ENCODE data around the gene SLC13A5. TPM values are rescaled to one million over a fixed set of nuclear protein-coding genes. Genes with fewer than 3 reads are reported as not detected.
"Not testable (repeated sequence)": the region's sequence is repeated elsewhere in the genome, so short reads cannot be mapped to it uniquely, and the experiment has no call there.

The SLC13A5 gene
- total RNA-seq, 2 donors from 2014 or later, result not detected

DNA sequence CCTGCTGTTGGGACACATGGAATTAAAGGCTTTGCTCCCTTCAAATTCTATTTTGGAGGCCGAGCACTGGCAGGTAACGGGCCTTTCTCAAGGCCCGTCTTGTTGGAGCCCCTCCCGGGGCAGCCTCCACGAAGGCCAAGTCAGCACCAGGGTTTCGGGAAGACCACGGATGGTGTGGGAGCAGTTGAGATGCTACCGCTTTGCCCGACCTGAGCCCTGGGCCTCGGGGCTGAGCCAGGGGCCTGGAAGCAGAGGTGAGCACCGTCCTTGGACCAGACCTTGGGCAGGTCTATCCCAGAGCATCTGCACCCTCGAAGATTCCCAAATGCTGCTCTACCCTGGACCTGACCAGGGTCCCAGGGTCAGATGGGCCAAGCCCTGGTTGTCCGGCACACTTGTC, 38.6 kb downstream of the SLC13A5 start:
- no peak for ATAC-seq
- no peak for DNase-seq (ENCODE audit: low spot score)
- Mint-ChIP-seq H3K27me3 (peaks cover 29 to 31% of the 10 kb centered on the region in 2 donors), H3K9me3 (no peaks in the 10 kb centered on the region), H3K4me3 (no peak overlapping the region), H3K27ac (no peak overlapping the region), H3K4me1 (ENCODE audit: low read depth in 2 of 2) (peaks cover 0 to 6% of the 10 kb centered on the region in 2 donors), H3K36me3 (no peaks in the 10 kb centered on the region)

DNA sequence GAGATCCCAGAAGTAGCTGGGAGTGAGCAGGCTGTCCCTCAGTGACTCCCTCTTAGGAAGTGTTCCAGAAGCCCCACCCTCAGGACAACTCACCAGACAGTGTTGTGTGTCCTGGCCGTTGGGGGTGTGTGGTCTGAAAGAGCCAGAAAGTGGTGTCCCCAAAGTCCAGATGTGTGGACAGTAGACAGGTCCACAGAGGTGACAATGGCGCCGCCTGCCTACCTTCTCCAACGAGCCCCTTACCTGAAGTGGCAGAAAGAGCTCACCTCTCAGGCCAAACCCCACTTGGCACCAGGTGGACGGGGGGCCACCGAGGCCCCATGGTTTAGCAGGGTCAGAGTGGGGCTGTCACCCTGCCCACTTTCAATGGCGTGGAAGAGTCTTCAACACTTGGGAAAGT, 41.7 kb downstream of the SLC13A5 start:
- Mint-ChIP-seq H3K4me1 (ENCODE audit: low read depth in 2 of 2) (peaks cover 0 to 4% of the 10 kb centered on the region in 2 donors), H3K27ac (no peak overlapping the region), H3K36me3 (no peaks in the 10 kb centered on the region), H3K4me3 (no peak overlapping the region), H3K27me3 (peaks cover 32 to 35% of the 10 kb centered on the region in 2 donors), H3K9me3 (no peaks in the 10 kb centered on the region)
- DNase-seq (ENCODE audit: low spot score), result no peak
- no peak for ATAC-seq

DNA sequence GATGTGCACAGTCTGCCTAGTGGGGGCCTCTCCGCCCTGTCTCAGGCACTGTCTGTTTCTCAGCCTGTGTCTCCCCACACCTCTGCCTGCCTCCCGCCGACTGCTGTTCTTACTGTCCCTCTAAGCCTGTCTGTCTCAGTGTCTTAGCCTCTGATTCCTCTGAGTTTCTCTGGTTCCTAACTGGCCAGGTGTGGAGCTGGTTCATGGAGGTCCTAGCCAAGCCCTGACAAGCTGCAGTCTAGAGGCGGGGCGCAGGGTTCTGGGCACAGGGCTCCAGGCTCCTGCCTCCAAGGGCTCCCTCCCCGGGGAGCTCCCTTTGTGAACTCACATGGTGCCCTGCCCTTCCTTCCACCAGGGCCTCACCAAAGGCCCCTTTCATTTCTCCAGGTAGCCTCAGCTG, 42.2 kb downstream of the SLC13A5 start:
- ATAC-seq (no peak), DNase-seq (ENCODE audit: low spot score) (no peak)
- no peak overlapping the region for H3K4me3 Mint-ChIP-seq
- no peaks in the 10 kb centered on the region for H3K9me3 Mint-ChIP-seq
- H3K4me1 Mint-ChIP-seq (ENCODE audit: low read depth in 2 of 2), result peaks cover 0 to 4% of the 10 kb centered on the region in 2 donors
- no peak overlapping the region for H3K27ac Mint-ChIP-seq
- H3K27me3 Mint-ChIP-seq, result peaks cover 30 to 34% of the 10 kb centered on the region in 2 donors
- no peaks in the 10 kb centered on the region for H3K36me3 Mint-ChIP-seq

DNA sequence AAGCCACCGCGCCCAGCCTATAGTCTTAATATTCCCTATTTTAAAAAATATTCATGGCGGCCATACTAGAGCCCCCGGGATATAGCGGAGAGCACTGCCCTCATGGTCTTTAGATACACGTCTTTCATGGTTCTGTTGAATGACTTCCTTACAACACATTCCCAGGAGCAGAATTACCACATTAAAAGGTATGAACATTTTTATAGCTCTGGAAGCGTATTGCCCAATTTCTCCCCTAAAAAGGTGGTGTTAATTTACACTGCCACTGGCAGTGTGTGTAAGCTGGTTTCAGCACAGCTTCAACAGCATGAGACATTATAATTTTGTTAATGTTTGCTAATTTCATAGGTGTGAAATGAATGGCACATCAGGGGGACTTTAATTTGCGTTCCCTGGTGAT, 42.6 kb downstream of the SLC13A5 start:
- ATAC-seq (no peak), DNase-seq (ENCODE audit: low spot score) (no peak)
- no peak overlapping the region for H3K4me3 Mint-ChIP-seq
- H3K4me1 Mint-ChIP-seq (ENCODE audit: low read depth in 2 of 2), result peaks cover 0 to 4% of the 10 kb centered on the region in 2 donors
- peaks cover 26 to 30% of the 10 kb centered on the region in 2 donors for H3K27me3 Mint-ChIP-seq
- no peaks in the 10 kb centered on the region for H3K9me3 Mint-ChIP-seq
- H3K36me3 Mint-ChIP-seq, result no peaks in the 10 kb centered on the region
- H3K27ac Mint-ChIP-seq, result no peak overlapping the region

DNA sequence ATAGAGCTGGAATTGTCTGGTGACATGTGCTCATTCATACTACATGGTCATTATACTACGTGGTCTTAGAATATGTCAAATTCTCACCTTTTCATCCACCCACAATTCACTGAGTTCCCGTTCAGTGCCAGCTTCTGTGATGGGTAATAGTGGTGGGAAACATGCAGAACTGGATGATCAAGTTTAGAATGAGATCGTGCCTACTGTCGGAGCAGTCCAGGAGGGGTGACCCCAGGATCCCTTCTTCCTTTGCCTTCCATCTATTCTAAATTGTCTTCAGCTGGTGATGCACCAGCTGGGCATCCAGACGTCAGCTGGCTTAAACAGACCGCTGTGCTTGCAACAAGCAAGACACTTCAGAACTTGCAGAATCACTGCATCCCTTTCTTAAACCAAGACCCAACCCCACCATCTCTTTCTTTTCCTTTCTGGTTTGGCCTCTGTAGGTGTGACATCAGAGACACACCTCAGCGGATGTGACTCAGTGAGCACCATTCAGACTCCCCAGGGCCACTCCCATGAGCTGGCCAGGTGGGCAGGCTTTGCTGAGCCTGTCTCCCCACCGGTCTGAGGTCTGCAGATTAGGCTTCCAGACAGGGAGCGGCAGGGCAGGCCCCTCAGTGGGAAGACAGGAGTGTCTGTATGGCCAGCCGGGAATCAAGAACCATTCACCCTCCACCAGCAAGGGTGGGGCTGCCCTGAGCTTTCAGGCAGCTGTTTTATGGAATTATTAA, 43.5 kb downstream of the SLC13A5 start:
- Mint-ChIP-seq H3K27me3 (peaks cover 23 to 33% of the 10 kb centered on the region in 2 donors), H3K27ac (no peak overlapping the region), H3K4me3 (no peak overlapping the region), H3K36me3 (no peaks in the 10 kb centered on the region), H3K4me1 (ENCODE audit: low read depth in 2 of 2) (peaks cover 0 to 4% of the 10 kb centered on the region in 2 donors), H3K9me3 (no peaks in the 10 kb centered on the region)
- no peak for DNase-seq (ENCODE audit: low spot score)
- ATAC-seq, result no peak

DNA sequence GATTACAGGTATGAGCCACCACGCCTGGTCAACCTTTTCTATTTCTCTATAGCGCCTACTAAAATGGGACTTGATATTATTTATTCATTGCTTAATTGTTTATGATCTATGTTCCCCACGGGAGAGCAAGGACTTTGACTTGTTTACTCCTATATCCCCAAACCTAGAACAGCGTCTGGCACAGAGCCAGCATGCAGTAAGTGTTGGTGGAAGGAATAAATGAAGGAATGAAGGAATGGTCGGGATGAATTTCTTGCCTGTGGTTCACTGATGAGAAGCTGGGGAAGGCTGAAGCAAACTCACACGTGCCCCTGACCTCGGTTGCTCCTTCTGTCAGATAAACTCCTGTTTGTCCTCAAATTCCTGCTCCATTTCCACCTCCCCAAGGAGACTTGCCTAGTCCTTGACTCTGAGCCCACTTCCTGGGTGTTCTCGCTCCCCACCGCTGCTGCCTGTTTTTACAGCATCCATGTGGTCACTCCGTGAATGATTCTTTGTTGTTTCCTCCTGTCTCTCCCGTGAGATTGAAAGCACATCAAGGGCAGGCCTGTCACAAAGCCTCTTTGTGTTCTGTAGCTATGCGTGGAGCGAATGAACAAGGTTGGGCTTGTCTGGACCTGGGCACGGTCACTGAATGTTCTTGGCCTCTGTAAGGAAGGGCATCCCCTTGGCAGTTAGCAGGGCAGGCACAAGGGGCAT, 44.3 kb downstream of the SLC13A5 start:
- peaks cover 0 to 4% of the 10 kb centered on the region in 2 donors for H3K4me1 Mint-ChIP-seq (ENCODE audit: low read depth in 2 of 2)
- H3K4me3 Mint-ChIP-seq, result no peak overlapping the region
- H3K27ac Mint-ChIP-seq, result no peak overlapping the region
- peaks cover 23 to 33% of the 10 kb centered on the region in 2 donors for H3K27me3 Mint-ChIP-seq
- no peaks in the 10 kb centered on the region for H3K9me3 Mint-ChIP-seq
- DNase-seq (ENCODE audit: low spot score) (no peak), ATAC-seq (no peak)
- no peaks in the 10 kb centered on the region for H3K36me3 Mint-ChIP-seq

DNA sequence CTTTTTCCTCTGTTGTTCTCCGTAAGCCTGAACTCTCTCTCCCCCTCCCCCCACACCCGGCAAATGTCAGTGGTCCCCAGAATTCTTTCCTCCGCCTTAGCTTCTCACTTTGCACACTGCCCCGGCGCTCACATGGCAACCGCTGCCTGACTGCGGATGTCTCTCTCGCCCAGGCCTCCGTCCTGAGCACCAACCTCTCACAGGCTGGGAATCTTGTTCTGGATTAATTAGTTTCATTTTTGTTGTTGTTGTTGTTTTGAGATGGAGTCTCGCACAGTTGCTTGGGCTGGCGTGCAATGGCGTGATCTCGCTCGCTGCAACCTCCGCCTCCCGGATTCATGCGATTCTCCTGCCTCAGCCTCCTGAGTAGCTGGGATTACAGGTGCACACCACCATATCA, 45.0 kb downstream of the SLC13A5 start:
- no peaks in the 10 kb centered on the region for H3K36me3 Mint-ChIP-seq
- peaks cover 25 to 30% of the 10 kb centered on the region in 2 donors for H3K27me3 Mint-ChIP-seq
- no peak overlapping the region for H3K4me3 Mint-ChIP-seq
- ATAC-seq, result no peak
- no peak for DNase-seq (ENCODE audit: low spot score)
- peaks cover 0 to 4% of the 10 kb centered on the region in 2 donors for H3K4me1 Mint-ChIP-seq (ENCODE audit: low read depth in 2 of 2)
- no peaks in the 10 kb centered on the region for H3K9me3 Mint-ChIP-seq
- H3K27ac Mint-ChIP-seq, result no peak overlapping the region

DNA sequence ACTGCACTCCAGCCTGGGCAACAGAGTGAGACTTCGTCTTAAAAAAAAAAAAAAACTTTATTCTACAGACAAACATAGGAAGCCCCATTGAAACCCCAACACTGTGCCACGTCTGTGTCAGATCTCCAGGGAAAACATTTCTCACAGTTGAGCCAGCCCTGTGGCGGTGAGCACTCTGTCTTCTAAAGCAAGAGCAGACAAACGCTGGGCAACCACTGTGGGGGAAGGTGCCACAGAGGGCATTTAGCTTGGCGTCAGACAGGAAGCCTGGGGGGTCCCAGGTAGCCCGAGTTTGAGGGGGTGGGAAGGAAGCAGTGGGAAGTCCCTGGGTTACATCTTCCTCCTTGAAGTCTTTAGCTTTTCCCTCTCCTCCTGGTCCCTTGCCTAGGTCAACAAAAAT, 45.7 kb downstream of the SLC13A5 start:
- Mint-ChIP-seq H3K4me3 (no peak overlapping the region), H3K9me3 (no peaks in the 10 kb centered on the region), H3K4me1 (ENCODE audit: low read depth in 2 of 2) (peaks cover 0 to 4% of the 10 kb centered on the region in 2 donors), H3K27ac (no peak overlapping the region), H3K36me3 (no peaks in the 10 kb centered on the region), H3K27me3 (peaks cover 32 to 35% of the 10 kb centered on the region in 2 donors)
- DNase-seq (ENCODE audit: low spot score) (no peak), ATAC-seq (no peak)

DNA sequence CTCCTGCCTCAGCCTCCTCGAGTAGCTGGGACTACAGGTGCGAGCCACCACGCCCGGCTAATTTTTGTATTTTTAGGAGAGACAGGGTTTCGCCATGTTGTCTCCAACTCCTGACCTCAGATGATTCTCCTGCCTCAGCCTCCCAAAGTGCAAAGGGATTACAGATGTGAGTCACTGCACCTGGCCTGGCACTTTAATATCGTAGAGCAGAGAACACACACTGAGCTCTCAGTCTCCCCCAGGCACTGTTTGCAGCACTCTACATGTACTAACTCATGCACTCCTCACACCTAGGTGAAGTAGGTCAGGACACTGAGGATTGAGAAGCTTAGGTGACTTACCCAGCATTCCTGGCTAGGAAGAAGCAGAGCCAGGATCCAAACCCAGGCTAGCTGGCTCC, 46.6 kb downstream of the SLC13A5 start:
- H3K27me3 Mint-ChIP-seq, result peaks cover 38 to 40% of the 10 kb centered on the region in 2 donors
- no peak overlapping the region for H3K27ac Mint-ChIP-seq
- H3K4me1 Mint-ChIP-seq (ENCODE audit: low read depth in 2 of 2), result peaks cover 0 to 4% of the 10 kb centered on the region in 2 donors
- H3K36me3 Mint-ChIP-seq, result no peaks in the 10 kb centered on the region
- ATAC-seq, result no peak
- H3K9me3 Mint-ChIP-seq, result no peaks in the 10 kb centered on the region
- H3K4me3 Mint-ChIP-seq, result no peak overlapping the region
- no peak for DNase-seq (ENCODE audit: low spot score)

DNA sequence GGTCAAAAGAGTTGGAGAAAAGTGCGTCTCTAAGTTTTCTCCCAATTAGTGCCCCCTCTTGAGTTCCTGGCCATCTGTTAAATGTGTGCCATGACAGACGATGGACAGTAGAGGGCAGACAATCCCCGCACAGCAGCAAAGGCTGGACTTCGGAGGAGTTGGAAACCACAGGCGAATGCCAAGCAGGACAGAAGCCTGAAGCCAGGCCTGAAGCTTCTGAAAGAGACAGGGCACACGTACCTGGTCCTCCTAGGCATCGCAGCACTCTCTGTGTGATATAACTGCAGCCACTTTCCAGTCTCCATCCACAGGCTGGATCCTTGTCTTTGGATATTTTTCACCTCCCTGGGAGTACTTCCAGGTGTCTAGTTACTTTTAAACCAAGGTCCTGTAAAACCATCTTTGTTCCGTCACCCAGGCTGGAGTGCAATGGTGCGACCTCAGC, 47.1 kb downstream of the SLC13A5 start:
- H3K4me3 Mint-ChIP-seq, result no peak overlapping the region
- ATAC-seq (peak; percentile 65 to 89), DNase-seq (ENCODE audit: low spot score) (no peak)
- no peaks in the 10 kb centered on the region for H3K9me3 Mint-ChIP-seq
- peaks cover 43% of the 10 kb centered on the region in 2 donors for H3K27me3 Mint-ChIP-seq
- H3K4me1 Mint-ChIP-seq (ENCODE audit: low read depth in 2 of 2), result peaks cover 0 to 4% of the 10 kb centered on the region in 2 donors
- no peaks in the 10 kb centered on the region for H3K36me3 Mint-ChIP-seq
- no peak overlapping the region for H3K27ac Mint-ChIP-seq

DNA sequence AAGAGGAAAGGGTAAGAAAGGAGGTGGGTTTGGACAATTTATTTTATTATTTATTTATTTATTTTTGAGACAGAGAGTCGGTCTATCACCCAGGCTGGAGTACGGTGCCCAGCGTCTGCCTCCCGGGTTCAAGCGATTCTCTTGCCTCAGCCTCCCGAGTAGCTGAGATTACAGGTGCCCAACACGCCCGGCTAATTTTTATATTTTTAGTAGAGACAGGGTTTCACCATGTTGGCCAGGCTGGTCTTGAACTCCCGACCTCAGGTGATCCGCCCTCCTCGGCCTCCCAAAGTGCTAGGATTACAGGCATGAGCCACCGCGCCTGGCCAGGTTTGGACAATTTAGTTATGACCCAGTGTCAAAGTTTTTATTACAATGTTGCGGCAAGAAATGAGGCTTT, 50.0 kb downstream of the SLC13A5 start:
- H3K4me3 Mint-ChIP-seq; H3K36me3 Mint-ChIP-seq; H3K9me3 Mint-ChIP-seq; DNase-seq (ENCODE audit: low spot score); H3K27ac Mint-ChIP-seq; ATAC-seq: not testable (repeated sequence)
- peaks cover 49 to 54% of the 10 kb centered on the region in 2 donors for H3K27me3 Mint-ChIP-seq
- peaks cover 9 to 15% of the 10 kb centered on the region in 2 donors for H3K4me1 Mint-ChIP-seq (ENCODE audit: low read depth in 2 of 2)

DNA sequence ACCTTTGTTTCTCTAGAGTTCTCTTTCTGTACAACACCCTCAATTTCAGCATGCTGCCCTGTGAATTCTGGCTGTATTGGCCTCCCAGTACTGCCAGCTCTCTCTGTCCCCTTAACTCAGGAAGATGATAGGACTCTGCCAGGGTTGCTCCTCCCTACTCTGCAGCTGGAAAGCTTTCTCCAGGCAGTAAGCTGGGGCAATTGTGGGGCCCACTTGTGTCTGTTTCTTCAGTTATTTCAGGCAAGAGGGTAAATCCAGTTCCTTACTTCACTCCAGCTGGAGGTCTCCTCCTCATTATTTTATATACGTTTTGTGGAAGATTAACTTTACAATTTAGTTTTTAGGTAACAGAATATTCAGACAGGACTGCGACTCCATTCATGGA, 51.7 kb downstream of the SLC13A5 start:
- Mint-ChIP-seq H3K27me3 (peaks cover 47 to 57% of the 10 kb centered on the region in 2 donors), H3K4me3 (no peak overlapping the region), H3K9me3 (no peaks in the 10 kb centered on the region), H3K4me1 (ENCODE audit: low read depth in 2 of 2) (peaks cover 5 to 15% of the 10 kb centered on the region in 2 donors), H3K27ac (no peak overlapping the region), H3K36me3 (no peaks in the 10 kb centered on the region)
- no peak for ATAC-seq
- DNase-seq (ENCODE audit: low spot score), result no peak

DNA sequence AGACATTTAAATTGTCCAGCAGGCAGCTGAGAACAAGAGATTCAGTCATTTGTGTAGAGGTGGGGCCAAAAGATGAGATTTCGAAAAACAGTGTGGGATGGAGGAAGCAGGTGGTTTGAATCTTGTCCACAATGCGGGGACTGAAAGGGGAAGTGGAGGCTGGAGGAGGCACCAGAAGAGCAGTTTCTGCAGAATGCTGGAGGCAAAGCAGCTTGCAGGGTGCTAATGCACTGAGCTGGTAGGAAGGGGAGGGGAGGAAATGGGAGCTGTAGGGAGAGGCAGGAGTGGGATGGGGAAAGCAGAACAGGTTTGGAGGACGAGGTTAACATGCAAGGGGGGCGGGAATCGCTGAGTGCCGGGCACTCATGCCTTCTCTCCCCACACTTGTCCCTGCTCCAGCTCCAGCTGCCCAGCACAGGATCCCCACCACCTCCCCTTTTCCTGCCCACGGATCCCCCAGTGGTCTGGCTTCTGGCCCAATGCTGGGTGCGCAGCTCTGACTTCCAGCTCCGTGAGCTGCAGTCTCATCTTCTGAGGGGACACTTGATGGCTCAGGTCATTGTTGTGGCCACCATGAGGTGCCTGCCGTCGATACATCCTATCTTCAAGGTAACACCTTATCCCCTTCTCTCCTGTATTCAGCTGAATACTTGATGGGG, 52.2 kb downstream of the SLC13A5 start:
- no peak overlapping the region for H3K4me3 Mint-ChIP-seq
- H3K9me3 Mint-ChIP-seq, result no peaks in the 10 kb centered on the region
- peaks cover 8 to 15% of the 10 kb centered on the region in 2 donors for H3K4me1 Mint-ChIP-seq (ENCODE audit: low read depth in 2 of 2)
- ATAC-seq (no peak), DNase-seq (ENCODE audit: low spot score) (no peak)
- peaks cover 50 to 61% of the 10 kb centered on the region in 2 donors for H3K27me3 Mint-ChIP-seq
- H3K36me3 Mint-ChIP-seq, result no peaks in the 10 kb centered on the region
- no peak overlapping the region for H3K27ac Mint-ChIP-seq

DNA sequence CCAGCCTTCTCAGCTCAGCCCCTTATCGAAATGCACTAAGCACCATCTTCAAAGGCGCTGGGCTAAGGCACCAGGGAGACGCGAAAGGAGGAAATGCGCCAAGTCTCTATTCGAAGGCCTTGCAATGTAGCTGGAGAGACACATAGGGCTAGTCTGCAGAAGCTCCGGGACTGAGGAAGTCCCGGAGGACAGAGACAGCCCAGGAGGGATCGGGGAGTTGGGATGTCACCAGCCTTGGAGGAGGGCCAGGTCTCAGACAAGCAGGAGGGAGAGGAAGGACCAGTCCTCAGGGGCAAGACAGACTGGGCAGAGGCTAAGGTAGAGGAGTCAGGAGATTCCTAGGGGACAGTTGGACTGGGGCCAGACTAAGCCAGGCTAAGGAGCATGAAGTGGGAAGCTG, 53.1 kb downstream of the SLC13A5 start:
- no peaks in the 10 kb centered on the region for H3K36me3 Mint-ChIP-seq
- H3K27ac Mint-ChIP-seq, result no peak overlapping the region
- H3K9me3 Mint-ChIP-seq, result no peaks in the 10 kb centered on the region
- H3K4me1 Mint-ChIP-seq (ENCODE audit: low read depth in 2 of 2), result peaks cover 15 to 21% of the 10 kb centered on the region in 2 donors
- no peak for DNase-seq (ENCODE audit: low spot score)
- ATAC-seq, result no peak
- H3K27me3 Mint-ChIP-seq, result peaks cover 53 to 70% of the 10 kb centered on the region in 2 donors
- no peak overlapping the region for H3K4me3 Mint-ChIP-seq
